SHP77 (cell line): ENCODE measurements around the gene MCF2L.
A peak's percentile ranks its signal among the peaks of the same experiment; 100 is the strongest.

ENCODE experiments used
- DNase-seq, 2 experiments: peaks; one replicate each; lab custom pipeline; 2025; lab: John Stamatoyannopoulos, UW

Gene MCF2L, protein sequence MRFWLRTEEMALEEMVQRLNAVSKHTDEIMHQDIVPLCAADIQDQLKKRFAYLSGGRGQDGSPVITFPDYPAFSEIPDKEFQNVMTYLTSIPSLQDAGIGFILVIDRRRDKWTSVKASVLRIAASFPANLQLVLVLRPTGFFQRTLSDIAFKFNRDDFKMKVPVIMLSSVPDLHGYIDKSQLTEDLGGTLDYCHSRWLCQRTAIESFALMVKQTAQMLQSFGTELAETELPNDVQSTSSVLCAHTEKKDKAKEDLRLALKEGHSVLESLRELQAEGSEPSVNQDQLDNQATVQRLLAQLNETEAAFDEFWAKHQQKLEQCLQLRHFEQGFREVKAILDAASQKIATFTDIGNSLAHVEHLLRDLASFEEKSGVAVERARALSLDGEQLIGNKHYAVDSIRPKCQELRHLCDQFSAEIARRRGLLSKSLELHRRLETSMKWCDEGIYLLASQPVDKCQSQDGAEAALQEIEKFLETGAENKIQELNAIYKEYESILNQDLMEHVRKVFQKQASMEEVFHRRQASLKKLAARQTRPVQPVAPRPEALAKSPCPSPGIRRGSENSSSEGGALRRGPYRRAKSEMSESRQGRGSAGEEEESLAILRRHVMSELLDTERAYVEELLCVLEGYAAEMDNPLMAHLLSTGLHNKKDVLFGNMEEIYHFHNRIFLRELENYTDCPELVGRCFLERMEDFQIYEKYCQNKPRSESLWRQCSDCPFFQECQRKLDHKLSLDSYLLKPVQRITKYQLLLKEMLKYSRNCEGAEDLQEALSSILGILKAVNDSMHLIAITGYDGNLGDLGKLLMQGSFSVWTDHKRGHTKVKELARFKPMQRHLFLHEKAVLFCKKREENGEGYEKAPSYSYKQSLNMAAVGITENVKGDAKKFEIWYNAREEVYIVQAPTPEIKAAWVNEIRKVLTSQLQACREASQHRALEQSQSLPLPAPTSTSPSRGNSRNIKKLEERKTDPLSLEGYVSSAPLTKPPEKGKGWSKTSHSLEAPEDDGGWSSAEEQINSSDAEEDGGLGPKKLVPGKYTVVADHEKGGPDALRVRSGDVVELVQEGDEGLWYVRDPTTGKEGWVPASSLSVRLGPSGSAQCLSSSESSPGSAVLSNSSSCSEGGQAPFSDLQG

DNA sequence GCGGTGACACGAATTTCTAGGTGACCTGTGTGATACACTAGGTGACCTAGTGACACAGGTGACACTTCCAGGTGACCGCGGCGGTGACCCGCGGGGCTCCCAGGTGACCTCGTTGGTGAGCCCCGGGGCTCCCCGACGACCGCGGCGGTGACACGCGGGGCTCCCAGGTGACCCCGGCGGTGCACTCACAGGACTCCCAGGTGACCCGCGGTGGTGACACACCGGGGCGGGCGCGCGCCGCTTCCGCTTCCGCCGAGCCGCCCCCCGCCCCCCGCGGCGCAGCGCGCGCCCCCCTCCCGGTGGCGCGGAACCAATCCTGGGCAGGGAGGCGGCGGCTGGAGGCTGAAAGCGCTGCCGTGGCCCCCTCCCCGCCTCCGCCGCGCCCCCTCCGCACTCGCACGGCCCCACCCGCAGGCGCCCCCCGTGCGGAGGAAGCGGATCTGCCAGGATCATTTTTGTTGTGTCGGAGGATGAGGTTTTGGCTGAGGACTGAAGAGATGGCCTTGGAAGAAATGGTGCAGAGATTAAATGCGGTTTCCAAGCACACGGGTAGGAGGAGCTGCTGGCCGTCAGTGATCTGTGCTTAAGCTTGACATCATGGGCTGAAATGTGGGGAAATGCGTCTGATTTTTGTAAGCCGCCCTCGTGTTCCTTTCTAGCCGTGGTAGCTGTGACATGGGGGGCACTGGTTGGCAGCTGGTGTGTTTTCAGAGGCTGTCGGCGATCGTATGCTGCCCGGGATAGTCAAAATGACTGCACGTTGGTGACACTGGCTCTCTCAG, at the start of gene MCF2L:
Gene MCF2L, plus strand, starts transcription at position 305 of the 782 bp plus-strand sequence. Its CDS starts 166 bp downstream, at position 471.
- peak; percentile 78 to 90 for DNase-seq

- DNase-seq = no peak
These were observed 45.1 kb upstream of the MCF2L start for GRCh38 chr13:112923962-112924361.

- no peak for DNase-seq
These were observed 44.6 kb upstream of the MCF2L start for GRCh38 chr13:112924365-112924764.

DNA sequence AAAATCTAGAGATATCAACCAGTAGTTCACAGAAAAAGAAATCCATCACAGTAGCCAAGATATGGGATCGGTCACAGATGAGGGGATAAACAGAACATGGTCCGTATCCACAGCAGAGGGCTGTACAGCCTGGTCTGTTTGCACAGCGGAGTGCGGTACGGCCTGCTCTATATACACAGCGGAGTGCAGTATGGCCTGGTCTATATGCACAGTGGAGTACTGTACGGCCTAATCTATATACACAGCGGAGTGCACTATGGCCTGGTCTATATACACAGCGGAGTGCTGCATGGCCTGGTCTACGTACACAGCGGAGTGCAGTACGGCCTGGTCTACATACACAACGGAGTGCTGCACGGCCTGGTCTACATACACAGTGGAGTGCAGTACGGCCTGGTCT, 43.0 kb upstream of the MCF2L start:
- DNase-seq = no peak

- DNase-seq = no peak
These were observed 42.0 kb upstream of the MCF2L start for GRCh38 chr13:112926993-112927392.

GRCh38 chr13:112928020-112928971, 40.7 kb upstream of the MCF2L start:
- no peak for DNase-seq

DNA sequence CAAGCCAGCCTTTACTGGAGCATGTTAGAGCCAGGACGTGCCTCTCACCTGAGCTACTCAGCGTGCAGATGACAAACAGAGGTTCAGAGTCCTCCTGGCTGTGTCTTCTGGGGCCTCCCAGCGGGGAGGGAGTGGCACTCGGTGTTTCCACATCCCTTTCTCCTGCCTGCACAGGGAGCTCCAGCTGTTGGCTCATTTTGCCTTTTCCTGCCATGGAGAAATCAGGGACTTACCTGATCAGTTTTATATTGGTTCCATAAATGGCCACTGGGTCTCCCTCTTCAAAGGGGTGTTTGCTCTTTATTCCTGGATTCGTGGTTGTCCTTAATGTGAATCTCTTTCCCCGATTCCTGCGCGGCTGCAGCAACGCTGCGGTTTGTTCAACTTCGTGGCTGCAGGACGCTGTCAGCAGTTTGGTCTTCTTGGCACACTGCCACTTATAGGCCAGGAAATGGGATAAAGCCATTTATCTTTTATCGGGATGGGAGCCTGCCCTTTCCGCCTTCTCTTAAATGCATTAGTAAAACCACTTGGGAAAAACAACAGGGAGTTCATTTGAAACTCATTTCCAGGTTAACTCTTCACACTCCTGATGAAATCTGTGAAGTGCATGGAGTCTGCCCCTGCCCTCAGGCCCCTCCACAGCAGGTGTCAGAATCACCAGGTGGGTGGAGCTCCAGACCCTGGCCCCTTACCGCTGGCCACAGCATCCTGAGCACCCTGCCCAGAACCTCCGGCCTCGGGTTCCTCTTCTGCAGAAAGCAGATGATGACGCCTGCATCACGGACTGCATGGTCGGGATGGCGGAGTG, 39.8 kb upstream of the MCF2L start:
- peak; percentile 70 to 82 for DNase-seq

DNA sequence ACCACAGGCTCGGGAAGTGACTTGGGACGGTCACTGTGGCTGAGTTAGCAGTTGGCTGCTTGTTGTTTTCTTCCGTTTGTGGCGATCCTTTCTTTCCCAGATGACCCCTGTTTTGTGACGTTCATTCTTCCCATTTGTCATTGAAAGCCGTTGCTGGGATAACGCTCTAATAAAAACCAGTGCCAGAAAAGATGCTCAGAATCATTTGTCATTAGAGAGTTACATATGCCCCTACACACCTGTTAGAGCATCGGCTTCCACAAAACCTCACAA, 39.3 kb upstream of the MCF2L start:
- DNase-seq = no peak

- DNase-seq = no peak
These were observed 38.8 kb upstream of the MCF2L start for GRCh38 chr13:112930192-112930591.

- peak; percentile 94 to 96 for DNase-seq
These were observed 37.7 kb upstream of the MCF2L start for GRCh38 chr13:112931028-112931934.

- no peak for DNase-seq
These were observed 36.0 kb upstream of the MCF2L start for GRCh38 chr13:112932971-112933370.

GRCh38 chr13:112933649-112934048, 35.4 kb upstream of the MCF2L start:
- DNase-seq = no peak

DNA sequence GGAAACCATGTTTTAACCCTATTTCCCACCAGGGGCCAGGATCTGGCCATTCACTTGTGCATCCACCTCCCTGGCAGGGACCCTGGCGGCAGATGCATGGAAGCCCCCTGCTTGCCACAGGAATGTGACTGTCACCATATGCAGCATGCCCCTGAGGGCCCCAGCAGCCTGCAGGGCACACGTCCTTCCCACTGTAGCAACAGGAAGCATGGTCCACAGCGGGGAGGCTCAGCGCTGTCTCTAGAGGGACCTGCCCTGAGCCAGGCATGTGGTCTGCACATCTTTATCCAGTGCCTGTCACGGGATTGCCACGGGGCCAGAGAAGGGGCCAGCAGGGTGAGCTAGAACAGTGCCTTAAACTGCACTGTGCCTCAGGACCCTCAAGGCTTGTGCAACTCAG, 34.9 kb upstream of the MCF2L start:
- DNase-seq = no peak

DNA sequence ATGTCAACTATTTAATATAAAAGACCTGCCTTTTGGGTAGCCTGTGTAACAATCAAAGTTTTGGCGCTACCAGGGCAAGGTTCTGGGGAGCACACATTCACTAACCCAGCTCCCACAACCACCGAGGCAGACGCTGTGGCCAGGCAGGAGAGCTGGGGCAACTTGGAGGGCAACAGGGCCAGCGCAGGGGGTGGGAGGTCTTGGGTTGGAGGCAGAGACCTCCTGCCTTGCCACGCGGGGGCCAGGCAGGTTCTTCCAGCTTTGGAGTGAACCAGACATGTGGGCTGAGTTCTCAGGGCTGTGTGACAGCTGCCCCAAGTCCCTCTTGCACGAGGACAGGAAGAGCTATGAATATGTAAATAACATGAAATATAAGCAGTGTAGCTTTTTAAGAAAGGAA, 30.3 kb upstream of the MCF2L start:
- no peak for DNase-seq

DNA sequence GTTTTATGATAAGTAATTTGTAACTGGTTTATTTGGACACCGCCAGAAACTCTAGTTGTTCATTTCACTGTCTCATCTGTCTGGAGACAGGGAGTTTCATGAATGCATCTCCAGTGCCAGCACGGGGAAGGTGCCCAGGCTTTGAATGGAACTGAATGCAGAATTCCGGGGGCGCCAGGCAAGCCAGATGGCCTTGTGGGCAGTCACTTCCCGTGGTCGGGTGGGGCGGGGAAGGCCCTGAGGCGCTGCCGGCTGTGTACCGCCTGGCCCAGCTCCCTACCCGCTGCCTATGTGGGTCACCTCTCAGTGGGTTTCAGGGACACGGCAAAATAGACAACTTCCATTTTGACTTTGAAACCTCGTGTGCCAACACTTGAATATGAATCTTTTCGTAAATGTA, 28.8 kb upstream of the MCF2L start:
- DNase-seq = peak in 1 of 2 experiments; percentile 34

DNA sequence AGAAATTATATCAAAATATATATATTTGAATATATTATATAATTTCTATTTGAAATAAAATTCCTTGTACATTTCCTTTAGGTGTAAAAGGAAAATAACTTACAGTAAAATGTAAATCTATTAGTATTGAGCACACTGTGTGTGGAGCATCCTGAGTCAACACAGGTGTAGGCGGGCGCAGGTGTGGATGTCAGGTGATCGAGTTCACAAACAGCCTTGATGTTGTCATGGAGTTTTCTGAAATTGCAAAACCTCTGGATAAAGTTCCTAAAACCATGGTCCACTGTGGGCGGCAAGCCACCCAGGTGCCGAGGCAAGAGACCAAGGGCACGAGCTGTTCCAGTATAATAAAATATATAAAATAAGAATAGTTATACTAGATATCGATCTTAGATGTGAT, 27.7 kb upstream of the MCF2L start:
- DNase-seq = no peak

GRCh38 chr13:112941765-112942164, 27.2 kb upstream of the MCF2L start:
- peak; percentile 76 to 81 for DNase-seq

DNA sequence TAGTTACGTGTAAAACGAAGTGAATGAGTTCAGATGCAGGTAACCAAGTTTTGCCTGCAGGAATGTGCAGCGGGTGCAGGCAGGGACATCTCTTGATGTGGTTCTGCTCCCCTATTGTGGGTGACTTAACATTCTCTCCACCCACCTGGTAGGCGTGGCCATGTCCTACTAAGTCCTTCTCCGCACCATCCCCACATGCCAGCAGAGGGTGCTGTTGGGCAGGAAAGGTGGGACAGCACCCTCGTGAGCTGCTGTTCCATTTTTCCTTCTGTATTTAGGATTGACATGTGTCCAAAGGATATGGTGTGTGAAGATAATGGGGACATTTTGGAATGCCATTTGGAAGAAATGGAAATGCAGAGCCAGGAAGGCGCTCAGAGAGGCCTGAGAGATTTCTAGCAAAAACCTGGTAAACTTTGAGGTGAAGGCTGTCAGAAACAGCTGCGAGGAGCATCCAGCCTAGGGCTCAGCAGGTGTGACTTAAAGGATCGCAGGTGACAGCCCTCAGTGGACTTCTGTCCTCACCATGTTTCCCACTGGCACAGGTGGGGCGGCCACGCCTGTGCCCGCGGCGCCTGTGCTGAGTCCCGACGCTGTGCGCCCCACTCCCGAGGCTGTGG, 26.2 kb upstream of the MCF2L start:
- peak; percentile 99 for DNase-seq
